Superior temporal gyrus (tissue), 1 donor: ENCODE results near the gene ZNF784.

Experiments used
- DNase-seq: peaks from one replicate; pipeline ENCODE4 v3.0.0-alpha.2; 2016; ENCODE audit errors: extremely low spot score

Gene ZNF784

GRCh38 chr19:55620410-55621204, 3.8 kb downstream of the ZNF784 start:
- no peak for DNase-seq

GRCh38 chr19:55619286-55619685, 5.1 kb downstream of the ZNF784 start:
- DNase-seq = peak; percentile 8

GRCh38 chr19:55618426-55618825, 5.9 kb downstream of the ZNF784 start:
- no peak for DNase-seq

GRCh38 chr19:55617426-55617825, 6.9 kb downstream of the ZNF784 start:
- DNase-seq = no peak

- DNase-seq = no peak
Observed at GRCh38 chr19:55616395-55616875, 7.9 kb downstream of the ZNF784 start.

- DNase-seq = no peak
Observed at GRCh38 chr19:55615543-55616394, 8.6 kb downstream of the ZNF784 start.

- no peak for DNase-seq
Observed at GRCh38 chr19:55614711-55615542, 9.4 kb downstream of the ZNF784 start.

GRCh38 chr19:55613930-55614710, 10.2 kb downstream of the ZNF784 start:
- DNase-seq = no peak

GRCh38 chr19:55613396-55613795, 11.0 kb downstream of the ZNF784 start:
- DNase-seq = no peak

GRCh38 chr19:55611983-55612645, 12.3 kb downstream of the ZNF784 start:
- no peak for DNase-seq

- no peak for DNase-seq
Observed at GRCh38 chr19:55611300-55611982, 12.9 kb downstream of the ZNF784 start.

GRCh38 chr19:55609326-55609725, 15.0 kb downstream of the ZNF784 start:
- DNase-seq = no peak

GRCh38 chr19:55606817-55607216, 17.5 kb downstream of the ZNF784 start:
- DNase-seq = no peak

GRCh38 chr19:55606471-55606787, 17.9 kb downstream of the ZNF784 start:
- DNase-seq = no peak

- DNase-seq = peak; percentile 63
Observed at GRCh38 chr19:55605637-55606470, 18.5 kb downstream of the ZNF784 start, which contains the start of gene ZNF865. TSS of gene ZNF865 (plus strand) at chr19:55605647. CDS start at chr19:55613619, 7,972 bp downstream.

GRCh38 chr19:55605207-55605636, 19.1 kb downstream of the ZNF784 start:
- DNase-seq = peak; percentile 93

GRCh38 chr19:55603581-55604292, 20.6 kb downstream of the ZNF784 start:
- no peak for DNase-seq

GRCh38 chr19:55603115-55603514, 21.3 kb downstream of the ZNF784 start:
- DNase-seq = no peak
